ENCODE results near the gene ABI1.

ABI1 gene

GRCh38 chr10:26743091-26743490, 117.7 kb downstream of the ABI1 start:
- TF ChIP-seq CTCF (IDR thresholded peaks at IDR 0.05; ENCODE audit: low read length, missing control alignments): no peak
- DNase-seq (ENCODE audit: low read depth): no peak
- no peak overlapping the region for H3K4me3 ChIP-seq (replicated peaks; ENCODE audit: low read depth, low read length)

GRCh38 chr10:26741368-26741767, 119.4 kb downstream of the ABI1 start:
- no peak for DNase-seq (ENCODE audit: low read depth)
- TF ChIP-seq CTCF (IDR thresholded peaks at IDR 0.05; ENCODE audit: low read length, missing control alignments): no peak
- no peak overlapping the region for H3K4me3 ChIP-seq (replicated peaks; ENCODE audit: low read depth, low read length)

GRCh38 chr10:26739071-26739631, 121.6 kb downstream of the ABI1 start:
- H3K4me3 ChIP-seq (replicated peaks; ENCODE audit: low read depth, low read length): no peak overlapping the region
- no peak for DNase-seq (ENCODE audit: low read depth)
- TF ChIP-seq CTCF (IDR thresholded peaks at IDR 0.05; ENCODE audit: low read length, missing control alignments): no peak

GRCh38 chr10:26738301-26738911, 122.4 kb downstream of the ABI1 start:
- TF ChIP-seq CTCF (IDR thresholded peaks at IDR 0.05; ENCODE audit: low read length, missing control alignments): no peak
- no peak for DNase-seq (ENCODE audit: low read depth)
- H3K4me3 ChIP-seq (replicated peaks; ENCODE audit: low read depth, low read length): no peak overlapping the region

- H3K4me3 ChIP-seq (replicated peaks; ENCODE audit: low read depth, low read length): no peak overlapping the region
- no peak for TF ChIP-seq CTCF (IDR thresholded peaks at IDR 0.05; ENCODE audit: low read length, missing control alignments)
- DNase-seq (ENCODE audit: low read depth): peak; percentile 11
Measured at GRCh38 chr10:26737730-26738129, 123.0 kb downstream of the ABI1 start.

- no peak for TF ChIP-seq CTCF (IDR thresholded peaks at IDR 0.05; ENCODE audit: low read length, missing control alignments)
- DNase-seq (ENCODE audit: low read depth): no peak
- no peak overlapping the region for H3K4me3 ChIP-seq (replicated peaks; ENCODE audit: low read depth, low read length)
Measured at GRCh38 chr10:26735435-26735834, 125.3 kb downstream of the ABI1 start.

All from fibroblast of pulmonary artery (primary cell).